Transverse colon (tissue), 3 donors: ENCODE data around the gene RPTOR.

ENCODE experiments used
- CTCF ChIP-seq, 5 experiments: fragments of 200-600 bp in 3 of 5; fragments of 450-650 bp in 2 of 5; sonication (generic) in 3 of 5; IDR thresholded peaks; 1 replicate in 2 of 5; 2 replicates in 3 of 5; pipeline ENCODE4 v1.5.1; 2016 to 2017; ENCODE audit warnings: antibody characterized with exemption in 5 of 5, inconsistent platforms in 3 of 5, mild to moderate bottlenecking in 2 of 5, moderate library complexity in 1 of 5
- POLR2A ChIP-seq: fragments of 450-650 bp; IDR thresholded peaks from one replicate; pipeline ENCODE4 v1.6.1; 2016; ENCODE audit warnings: antibody characterized with exemption, mild to moderate bottlenecking, moderate library complexity

- TF ChIP-seq CTCF (IDR thresholded peaks at IDR 0.05) (no peak), POLR2A (no peak)
Observed at GRCh38 chr17:80861418-80861815, 316.8 kb downstream of the RPTOR start.
